Activated CD4-positive, alpha-beta T cell treated with anti-CD3 and anti-CD28 coated beads, Interleukin-2, amount 50 U/mL, for 1 hour (primary cell): Measurements from ENCODE around the gene NOG.

Source experiments
- DNase-seq: peaks from one replicate; pipeline ENCODE4 v3.0.0-alpha.2; 2020

The NOG gene

GRCh38 chr17:56639517-56639916 is 46.0 kb downstream of the NOG start:
- DNase-seq: no peak

GRCh38 chr17:56640116-56640515 is 46.6 kb downstream of the NOG start:
- no peak for DNase-seq

GRCh38 chr17:56641373-56641772 is 47.9 kb downstream of the NOG start:
- no peak for DNase-seq

- DNase-seq: no peak
These were observed 48.4 kb downstream of the NOG start for GRCh38 chr17:56641894-56642293.

- no peak for DNase-seq
These were observed 48.9 kb downstream of the NOG start for GRCh38 chr17:56642424-56642823.
